Liver (tissue), 9 donors: ENCODE data around the gene PRDM10. TPM values are rescaled to one million over a fixed set of nuclear protein-coding genes. Genes with fewer than 3 reads are reported as not detected.

Source experiments
- DNase-seq: peaks from one replicate; pipeline ENCODE4 v3.0.0-alpha.2; 2017; ENCODE audit warnings: low spot score
- H3K27ac ChIP-seq, 2 donors: one replicate each; pipeline ENCODE4 v1.7.0; 2013; ENCODE audit warnings: inconsistent platforms in 2 of 2, low read length in 2 of 2, control low read depth in 1 of 2, low read depth in 1 of 2, mild to moderate bottlenecking in 1 of 2
- H3K27me3 ChIP-seq, 4 donors: one replicate each; pipeline versions ENCODE4 v1.6.1 to v1.7.0; 2013; ENCODE audit warnings: low read length in 3 of 4, inconsistent platforms in 1 of 4, mild to moderate bottlenecking in 1 of 4, moderate library complexity in 1 of 4; ENCODE audit not compliant: control insufficient read depth in 4 of 4, insufficient read depth in 4 of 4
- H3K36me3 ChIP-seq, 4 donors: one replicate each; pipeline versions ENCODE4 v1.6.1 to v1.7.0; 2013; ENCODE audit warnings: low read length in 3 of 4, mild to moderate bottlenecking in 3 of 4, low read depth in 1 of 4, moderate library complexity in 1 of 4; ENCODE audit not compliant: control insufficient read depth in 4 of 4, insufficient read depth in 3 of 4
- H3K4me1 ChIP-seq, 4 donors: one replicate each; pipeline versions ENCODE4 v1.6.1 to v1.7.0; 2013; ENCODE audit warnings: low read length in 3 of 4, mild to moderate bottlenecking in 3 of 4, moderate library complexity in 1 of 4; ENCODE audit not compliant: control insufficient read depth in 4 of 4, insufficient read depth in 4 of 4
- H3K4me3 ChIP-seq, 3 donors: one replicate each; pipeline versions ENCODE4 v1.6.1 to v1.7.0; 2013; ENCODE audit warnings: low read length in 3 of 3, control low read depth in 1 of 3, low read depth in 1 of 3, mild to moderate bottlenecking in 1 of 3
- H3K9ac ChIP-seq, 2 donors: one replicate each; pipeline ENCODE4 v1.7.0; 2013; ENCODE audit warnings: low read length in 2 of 2, mild to moderate bottlenecking in 2 of 2, moderate library complexity in 2 of 2, control low read depth in 1 of 2, low read depth in 1 of 2
- H3K9me3 ChIP-seq, 4 donors: one replicate each; pipeline versions ENCODE4 v1.6.1 to v1.7.0; 2013; ENCODE audit warnings: low read length in 3 of 4; ENCODE audit not compliant: control insufficient read depth in 4 of 4
- CTCF ChIP-seq: fragments of 150-350 bp; IDR thresholded peaks from 2 replicates; pipeline ENCODE4 v1.5.1; 2017; ENCODE audit warnings: improper control_type of control experiment, low read depth, low read length; ENCODE audit not compliant: missing input control
- EGR1 ChIP-seq, 2 donors: IDR thresholded peaks; 2 replicates each; pipeline ENCODE4 v1.6.1; 2016 to 2018; ENCODE audit warnings: antibody characterized with exemption in 2 of 2, low read depth in 2 of 2
- FOXA1 ChIP-seq: IDR thresholded peaks from 2 replicates; pipeline ENCODE4 v1.6.1; 2016; ENCODE audit warnings: antibody characterized with exemption
- FOXA2 ChIP-seq: IDR thresholded peaks from 2 replicates; pipeline ENCODE4 v1.6.1; 2016; ENCODE audit warnings: antibody characterized with exemption
- GABPA ChIP-seq, 2 donors: IDR thresholded peaks in 1 of 2; conservative IDR thresholded peaks in 1 of 2; 2 replicates each; pipeline ENCODE4 v1.6.1; 2016; ENCODE audit warnings: antibody characterized with exemption in 2 of 2, mild to moderate bottlenecking in 1 of 2, moderate library complexity in 1 of 2
- HNF4A ChIP-seq, 2 donors: conservative IDR thresholded peaks; 2 replicates each; pipeline ENCODE4 v1.6.1; 2016; ENCODE audit warnings: antibody characterized with exemption in 2 of 2, mild to moderate bottlenecking in 2 of 2
- HNF4G ChIP-seq: IDR thresholded peaks from 2 replicates; pipeline ENCODE4 v1.6.1; 2016; ENCODE audit warnings: antibody characterized with exemption
- JUND ChIP-seq, 2 donors: IDR thresholded peaks; 2 replicates each; pipeline ENCODE4 v1.6.1; 2016; ENCODE audit warnings: antibody characterized with exemption in 2 of 2
- MAX ChIP-seq: IDR thresholded peaks from 2 replicates; pipeline ENCODE4 v1.6.1; 2016; ENCODE audit warnings: antibody characterized with exemption
- NR2F2 ChIP-seq: IDR thresholded peaks from 2 replicates; pipeline ENCODE4 v1.6.1; 2016; ENCODE audit warnings: antibody characterized with exemption
- RAD21 ChIP-seq, 2 donors: IDR thresholded peaks; 2 replicates each; pipeline ENCODE4 v1.6.1; 2016; ENCODE audit warnings: antibody characterized with exemption in 2 of 2, mild to moderate bottlenecking in 2 of 2
- RXRA ChIP-seq, 2 donors: IDR thresholded peaks; 2 replicates each; pipeline ENCODE4 v1.6.1; 2017 to 2018; ENCODE audit warnings: antibody characterized with exemption in 2 of 2, mild to moderate bottlenecking in 1 of 2
- SP1 ChIP-seq: IDR thresholded peaks from 2 replicates; pipeline ENCODE4 v1.6.1; 2018; ENCODE audit warnings: antibody characterized with exemption, mild to moderate bottlenecking
- YY1 ChIP-seq: IDR thresholded peaks from 2 replicates; pipeline ENCODE4 v1.6.1; 2016; ENCODE audit warnings: antibody characterized with exemption, mild to moderate bottlenecking
- WGBS: extraction: QIAGEN DNeasy Blood & Tissue Kit; methylation state at CpG from one replicate; pipeline ENCODE4 v1.1.7; 2013; 5-methylcytosine and 5-hydroxymethylcytosine counted together
- polyA plus RNA-seq, 2 donors: library from polyadenylated mRNA; stranded (reverse) in 1 of 2; unstranded in 1 of 2; fragments of 200-250 nt in 1 of 2; fragments of >200 nt in 1 of 2; fragmentation: Nextera tagmentation in 1 of 2; extraction: Ambion mirVana in 1 of 2; gene quantifications; one replicate each; pipeline versions ENCODE4 v1.2.1 to v1.2.3, GENCODE V29; 2013 to 2015
- total RNA-seq, 2 donors: library from RNA; depleted of rRNA; stranded (reverse); fragments of >200 nt; gene quantifications; one replicate each; pipeline ENCODE4 v1.2.3, GENCODE V29; 2014
- TF ChIP-seq, protein P1 (sequence below): IDR thresholded peaks from 2 replicates; pipeline ENCODE4 v1.6.1; 2016; ENCODE audit warnings: antibody characterized with exemption
- TF ChIP-seq, protein P2 (sequence below): IDR thresholded peaks from 2 replicates; pipeline ENCODE4 v1.6.1; 2016; ENCODE audit warnings: antibody characterized with exemption
- TF ChIP-seq, protein P3 (sequence below): IDR thresholded peaks from 2 replicates; pipeline ENCODE4 v1.6.1; 2016; ENCODE audit warnings: antibody characterized with exemption, mild to moderate bottlenecking
- donor health status: healthy.
- donor health status: healthy.
- donor health status: healthy.
- donor health status: healthy.
- donor health status: healthy.

PRDM10 gene
- total and polyA plus RNA-seq, 4 donors, result 1.4 to 7.2 (median 3.9) TPM

GRCh38 chr11:130043575-130043974 lies 40.9 kb upstream of the PRDM10 start:
- no peaks in the 10 kb centered on the region for H3K4me1 ChIP-seq
- no peaks in the 10 kb centered on the region for H3K27me3 ChIP-seq
- no peak overlapping the region for H3K4me3 ChIP-seq
- no peak for DNase-seq
- no peak overlapping the region for H3K27ac ChIP-seq
- H3K9ac ChIP-seq, result no peak overlapping the region
- WGBS, result 70% methylated on average over 5 of the region's 5 CpGs
- no peaks in the 10 kb centered on the region for H3K36me3 ChIP-seq
- H3K9me3 ChIP-seq, result no peaks in the 10 kb centered on the region
- TF ChIP-seq HNF4G (no peak), FOXA2 (no peak), YY1 (no peak), SP1 (no peak), NR2F2 (no peak), HNF4A (conservative IDR thresholded peaks at IDR 0.05) (no peak), RAD21 (IDR thresholded peaks at IDR 0.05) (no peak)
- TF ChIP-seq, protein P1, sequence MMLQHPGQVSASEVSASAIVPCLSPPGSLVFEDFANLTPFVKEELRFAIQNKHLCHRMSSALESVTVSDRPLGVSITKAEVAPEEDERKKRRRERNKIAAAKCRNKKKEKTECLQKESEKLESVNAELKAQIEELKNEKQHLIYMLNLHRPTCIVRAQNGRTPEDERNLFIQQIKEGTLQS, result no peak
- TF ChIP-seq, protein P2, sequence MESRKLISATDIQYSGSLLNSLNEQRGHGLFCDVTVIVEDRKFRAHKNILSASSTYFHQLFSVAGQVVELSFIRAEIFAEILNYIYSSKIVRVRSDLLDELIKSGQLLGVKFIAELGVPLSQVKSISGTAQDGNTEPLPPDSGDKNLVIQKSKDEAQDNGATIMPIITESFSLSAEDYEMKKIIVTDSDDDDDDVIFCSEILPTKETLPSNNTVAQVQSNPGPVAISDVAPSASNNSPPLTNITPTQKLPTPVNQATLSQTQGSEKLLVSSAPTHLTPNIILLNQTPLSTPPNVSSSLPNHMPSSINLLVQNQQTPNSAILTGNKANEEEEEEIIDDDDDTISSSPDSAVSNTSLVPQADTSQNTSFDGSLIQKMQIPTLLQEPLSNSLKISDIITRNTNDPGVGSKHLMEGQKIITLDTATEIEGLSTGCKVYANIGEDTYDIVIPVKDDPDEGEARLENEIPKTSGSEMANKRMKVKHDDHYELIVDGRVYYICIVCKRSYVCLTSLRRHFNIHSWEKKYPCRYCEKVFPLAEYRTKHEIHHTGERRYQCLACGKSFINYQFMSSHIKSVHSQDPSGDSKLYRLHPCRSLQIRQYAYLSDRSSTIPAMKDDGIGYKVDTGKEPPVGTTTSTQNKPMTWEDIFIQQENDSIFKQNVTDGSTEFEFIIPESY, result no peak

- Histone ChIP-seq H3K4me1 (no peaks in the 10 kb centered on the region), H3K27me3 (no peaks in the 10 kb centered on the region), H3K36me3 (no peaks in the 10 kb centered on the region), H3K4me3 (no peak overlapping the region), H3K9me3 (no peaks in the 10 kb centered on the region), H3K27ac (no peak overlapping the region), H3K9ac (no peak overlapping the region)
- WGBS, result 81% methylated on average over 16 of the region's 16 CpGs
- DNase-seq, result no peak
- TF ChIP-seq YY1 (no peak), JUND (IDR thresholded peaks at IDR 0.05) (no peak)
These were observed 39.5 kb upstream of the PRDM10 start for GRCh38 chr11:130042093-130042591.

GRCh38 chr11:130040281-130040940 lies 37.8 kb upstream of the PRDM10 start:
- H3K9ac ChIP-seq, result no peak overlapping the region
- H3K4me1 ChIP-seq, result no peaks in the 10 kb centered on the region
- H3K27me3 ChIP-seq, result no peaks in the 10 kb centered on the region
- no peak for DNase-seq
- H3K9me3 ChIP-seq, result no peaks in the 10 kb centered on the region
- WGBS, result 86% methylated on average over 49 of the region's 49 CpGs
- H3K27ac ChIP-seq, result no peak overlapping the region
- no peaks in the 10 kb centered on the region for H3K36me3 ChIP-seq
- no peak overlapping the region for H3K4me3 ChIP-seq
- TF ChIP-seq, protein P1, result no peak
- TF ChIP-seq FOXA1, result no peak
- TF ChIP-seq, protein P2, result no peak
- no peak for TF ChIP-seq RXRA (IDR thresholded peaks at IDR 0.05)
- TF ChIP-seq YY1, result no peak
- no peak for TF ChIP-seq HNF4A (conservative IDR thresholded peaks at IDR 0.05)
- no peak for TF ChIP-seq RAD21 (IDR thresholded peaks at IDR 0.05)
- no peak for TF ChIP-seq CTCF
- no peak for TF ChIP-seq EGR1 (IDR thresholded peaks at IDR 0.05; ENCODE audit: low read depth in 2 of 2)
- TF ChIP-seq, protein P3, sequence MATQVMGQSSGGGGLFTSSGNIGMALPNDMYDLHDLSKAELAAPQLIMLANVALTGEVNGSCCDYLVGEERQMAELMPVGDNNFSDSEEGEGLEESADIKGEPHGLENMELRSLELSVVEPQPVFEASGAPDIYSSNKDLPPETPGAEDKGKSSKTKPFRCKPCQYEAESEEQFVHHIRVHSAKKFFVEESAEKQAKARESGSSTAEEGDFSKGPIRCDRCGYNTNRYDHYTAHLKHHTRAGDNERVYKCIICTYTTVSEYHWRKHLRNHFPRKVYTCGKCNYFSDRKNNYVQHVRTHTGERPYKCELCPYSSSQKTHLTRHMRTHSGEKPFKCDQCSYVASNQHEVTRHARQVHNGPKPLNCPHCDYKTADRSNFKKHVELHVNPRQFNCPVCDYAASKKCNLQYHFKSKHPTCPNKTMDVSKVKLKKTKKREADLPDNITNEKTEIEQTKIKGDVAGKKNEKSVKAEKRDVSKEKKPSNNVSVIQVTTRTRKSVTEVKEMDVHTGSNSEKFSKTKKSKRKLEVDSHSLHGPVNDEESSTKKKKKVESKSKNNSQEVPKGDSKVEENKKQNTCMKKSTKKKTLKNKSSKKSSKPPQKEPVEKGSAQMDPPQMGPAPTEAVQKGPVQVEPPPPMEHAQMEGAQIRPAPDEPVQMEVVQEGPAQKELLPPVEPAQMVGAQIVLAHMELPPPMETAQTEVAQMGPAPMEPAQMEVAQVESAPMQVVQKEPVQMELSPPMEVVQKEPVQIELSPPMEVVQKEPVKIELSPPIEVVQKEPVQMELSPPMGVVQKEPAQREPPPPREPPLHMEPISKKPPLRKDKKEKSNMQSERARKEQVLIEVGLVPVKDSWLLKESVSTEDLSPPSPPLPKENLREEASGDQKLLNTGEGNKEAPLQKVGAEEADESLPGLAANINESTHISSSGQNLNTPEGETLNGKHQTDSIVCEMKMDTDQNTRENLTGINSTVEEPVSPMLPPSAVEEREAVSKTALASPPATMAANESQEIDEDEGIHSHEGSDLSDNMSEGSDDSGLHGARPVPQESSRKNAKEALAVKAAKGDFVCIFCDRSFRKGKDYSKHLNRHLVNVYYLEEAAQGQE, result no peak
- no peak for TF ChIP-seq MAX
- TF ChIP-seq JUND (IDR thresholded peaks at IDR 0.05), result no peak
- TF ChIP-seq NR2F2, result no peak
- no peak for TF ChIP-seq FOXA2
- TF ChIP-seq GABPA (IDR thresholded peaks at IDR 0.05 in 1 of 2, conservative IDR thresholded peaks at IDR 0.05 in 1 of 2), result no peak
